Tongue (tissue), 2 donors: ENCODE results near the gene SYNPO. TPM values are rescaled to one million over a fixed set of nuclear protein-coding genes. Genes with fewer than 3 reads are reported as not detected.

Source experiments
- DNase-seq: peaks from one replicate; pipeline ENCODE4 v3.0.0-alpha.2; 2015
- total RNA-seq: library from RNA; depleted of rRNA; stranded (reverse); fragments of >200 nt; gene quantifications from one replicate; pipeline ENCODE4 v1.2.3, GENCODE V29; 2014

SYNPO gene
- total RNA-seq, 1 donor from 2014 or later: 36.6 TPM

GRCh38 chr5:150607105-150607504 lies 33.4 kb upstream of the SYNPO start:
- DNase-seq: no peak

- no peak for DNase-seq
Measured at GRCh38 chr5:150607991-150608390, 32.5 kb upstream of the SYNPO start.

- no peak for DNase-seq
Measured at GRCh38 chr5:150608991-150609390, 31.5 kb upstream of the SYNPO start.

GRCh38 chr5:150609843-150610584 lies 30.4 kb upstream of the SYNPO start:
- peak; percentile 74 for DNase-seq

GRCh38 chr5:150611026-150611425 lies 29.4 kb upstream of the SYNPO start:
- DNase-seq: no peak

GRCh38 chr5:150612405-150612804 lies 28.1 kb upstream of the SYNPO start:
- DNase-seq: no peak

- DNase-seq: no peak
Measured at GRCh38 chr5:150612905-150613670, 27.4 kb upstream of the SYNPO start.

- no peak for DNase-seq
Measured at GRCh38 chr5:150613991-150614660, 26.3 kb upstream of the SYNPO start.

- DNase-seq: no peak
Measured at GRCh38 chr5:150614661-150615060, 25.8 kb upstream of the SYNPO start.

- peak; percentile 82 for DNase-seq
Measured at GRCh38 chr5:150615141-150615699, 25.2 kb upstream of the SYNPO start.

- no peak for DNase-seq
Measured at GRCh38 chr5:150616024-150616470, 24.4 kb upstream of the SYNPO start.

GRCh38 chr5:150616506-150616905 lies 24.0 kb upstream of the SYNPO start:
- DNase-seq: no peak

GRCh38 chr5:150618163-150618562 lies 22.3 kb upstream of the SYNPO start:
- no peak for DNase-seq

- DNase-seq: peak; percentile 93
Measured at GRCh38 chr5:150618588-150619281, 21.7 kb upstream of the SYNPO start.

GRCh38 chr5:150619359-150620230 lies 20.9 kb upstream of the SYNPO start:
- DNase-seq: no peak

GRCh38 chr5:150621301-150621700 lies 19.2 kb upstream of the SYNPO start:
- DNase-seq: no peak

GRCh38 chr5:150622157-150622556 lies 18.3 kb upstream of the SYNPO start:
- DNase-seq: no peak

- no peak for DNase-seq
Measured at GRCh38 chr5:150623152-150623877, 17.1 kb upstream of the SYNPO start.

GRCh38 chr5:150623878-150624216 lies 16.6 kb upstream of the SYNPO start:
- DNase-seq: no peak
